ENCODE data around the gene PCDH15. TPM values are rescaled to one million over a fixed set of nuclear protein-coding genes. Genes with fewer than 3 reads are reported as not detected.

The PCDH15 gene
- total RNA-seq, 1 experiment from 2014 or later, result not detected

- intact Hi-C loops (cut with micrococcal nuclease; ENCODE audit: unreplicated experiment), result no loop called here
- BruUV-seq (replicated peaks), result no TSS peak
- Histone ChIP-seq H3K36me3 (ENCODE audit: insufficient read depth, low read length, poor library complexity, severe bottlenecking) (no peaks in the 10 kb centered on the region), H3K27me3 (replicated peaks; ENCODE audit: insufficient read depth, low read depth, low read length, poor library complexity) (no peaks in the 10 kb centered on the region), H3K4me3 (ENCODE audit: low read depth, low read length, poor library complexity, severe bottlenecking) (no peak overlapping the region), H3K4me1 (ENCODE audit: insufficient read depth, low read length, poor library complexity, severe bottlenecking) (no peaks in the 10 kb centered on the region), H3K9me3 (ENCODE audit: low read depth, low read length, poor library complexity, severe bottlenecking) (peaks cover 16% of the 10 kb centered on the region), H3K27ac (ENCODE audit: low read depth, low read length, poor library complexity, severe bottlenecking) (no peak overlapping the region)
- POLR2A ChIA-PET (ENCODE audit: low non-redundant PET), result no interaction called here
- DNase-seq (ENCODE audit: low spot score), result no peak
- CTCF ChIA-PET, result no interaction called here
- no peak for TF ChIP-seq CTCF (conservative IDR thresholded peaks at IDR 0.05; ENCODE audit: low read depth, low read length)
- no peak for TF ChIP-seq EZH2 (IDR thresholded peaks at IDR 0.05; ENCODE audit: borderline replicate concordance, low read depth, low read length, poor library complexity, severe bottlenecking)
These were observed 486.6 kb downstream of the PCDH15 start for GRCh38 chr10:54314430-54314829.

- Histone ChIP-seq H3K4me1 (ENCODE audit: insufficient read depth, low read length, poor library complexity, severe bottlenecking) (no peaks in the 10 kb centered on the region), H3K27me3 (replicated peaks; ENCODE audit: insufficient read depth, low read depth, low read length, poor library complexity) (no peaks in the 10 kb centered on the region), H3K9me3 (ENCODE audit: low read depth, low read length, poor library complexity, severe bottlenecking) (peaks cover 29% of the 10 kb centered on the region), H3K4me3 (ENCODE audit: low read depth, low read length, poor library complexity, severe bottlenecking) (no peak overlapping the region), H3K27ac (ENCODE audit: low read depth, low read length, poor library complexity, severe bottlenecking) (no peak overlapping the region), H3K36me3 (ENCODE audit: insufficient read depth, low read length, poor library complexity, severe bottlenecking) (no peaks in the 10 kb centered on the region)
- ChIA-PET CTCF (no interaction called here), POLR2A (ENCODE audit: low non-redundant PET) (no interaction called here)
- BruUV-seq (replicated peaks), result no TSS peak
- no peak for TF ChIP-seq EZH2 (IDR thresholded peaks at IDR 0.05; ENCODE audit: borderline replicate concordance, low read depth, low read length, poor library complexity, severe bottlenecking)
- no peak for TF ChIP-seq CTCF (conservative IDR thresholded peaks at IDR 0.05; ENCODE audit: low read depth, low read length)
- no peak for DNase-seq (ENCODE audit: low spot score)
- intact Hi-C loops (cut with micrococcal nuclease; ENCODE audit: unreplicated experiment), result no loop called here
These were observed 516.4 kb downstream of the PCDH15 start for GRCh38 chr10:54284526-54285193.

DNA sequence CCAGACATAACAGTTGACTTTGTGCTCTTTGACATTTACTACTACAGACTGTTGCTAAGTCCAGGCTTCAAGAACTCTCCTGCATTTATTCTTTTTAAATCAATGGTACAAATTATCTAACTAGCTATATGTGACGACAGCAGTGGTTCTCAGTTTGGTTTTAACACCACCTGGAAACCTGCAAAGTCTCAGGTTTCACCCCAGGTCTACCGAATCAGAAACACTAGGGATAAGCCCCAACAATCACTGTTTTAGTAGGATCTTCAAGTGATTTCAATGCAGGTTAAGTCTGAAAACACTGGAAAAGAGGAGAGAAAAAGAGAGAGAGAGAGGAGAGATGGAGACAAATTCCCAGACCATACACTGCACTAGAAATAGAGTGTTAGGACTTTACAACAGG, 519.0 kb downstream of the PCDH15 start:
- H3K9me3 ChIP-seq (ENCODE audit: low read depth, low read length, poor library complexity, severe bottlenecking), result peaks cover 25% of the 10 kb centered on the region
- no peaks in the 10 kb centered on the region for H3K4me1 ChIP-seq (ENCODE audit: insufficient read depth, low read length, poor library complexity, severe bottlenecking)
- CTCF ChIA-PET, result no interaction called here
- intact Hi-C loops (cut with micrococcal nuclease; ENCODE audit: unreplicated experiment), result no loop called here
- no peaks in the 10 kb centered on the region for H3K36me3 ChIP-seq (ENCODE audit: insufficient read depth, low read length, poor library complexity, severe bottlenecking)
- H3K27me3 ChIP-seq (replicated peaks; ENCODE audit: insufficient read depth, low read depth, low read length, poor library complexity), result no peaks in the 10 kb centered on the region
- no TSS peak for BruUV-seq (replicated peaks)
- no peak for TF ChIP-seq EZH2 (IDR thresholded peaks at IDR 0.05; ENCODE audit: borderline replicate concordance, low read depth, low read length, poor library complexity, severe bottlenecking)
- no peak for TF ChIP-seq CTCF (conservative IDR thresholded peaks at IDR 0.05; ENCODE audit: low read depth, low read length)
- no peak overlapping the region for H3K4me3 ChIP-seq (ENCODE audit: low read depth, low read length, poor library complexity, severe bottlenecking)
- no peak overlapping the region for H3K27ac ChIP-seq (ENCODE audit: low read depth, low read length, poor library complexity, severe bottlenecking)
- no peak for DNase-seq (ENCODE audit: low spot score)
- POLR2A ChIA-PET (ENCODE audit: low non-redundant PET), result no interaction called here

All from A673 (cell line).